Measurements from ENCODE around the gene TRAPPC12.
"Not testable (repeated sequence)": the region's sequence is repeated elsewhere in the genome, so short reads cannot be mapped to it uniquely, and the experiment has no call there.

TRAPPC12 gene

GRCh38 chr2:3433776-3434400 lies 54.4 kb downstream of the TRAPPC12 start:
- no peak for DNase-seq

GRCh38 chr2:3434654-3435053 lies 55.2 kb downstream of the TRAPPC12 start:
- DNase-seq, result no peak

GRCh38 chr2:3435445-3435844 lies 56.0 kb downstream of the TRAPPC12 start:
- DNase-seq, result no peak

GRCh38 chr2:3440477-3440876 lies 61.0 kb downstream of the TRAPPC12 start:
- no peak for DNase-seq

- DNase-seq, result no peak
Observed at GRCh38 chr2:3441465-3441864, 62.0 kb downstream of the TRAPPC12 start.

- no peak for DNase-seq
Observed at GRCh38 chr2:3442185-3442584, 62.7 kb downstream of the TRAPPC12 start.

- DNase-seq, result no peak
Observed at GRCh38 chr2:3443083-3443482, 63.6 kb downstream of the TRAPPC12 start.

- DNase-seq, result no peak
Observed at GRCh38 chr2:3443506-3444084, 64.1 kb downstream of the TRAPPC12 start.

GRCh38 chr2:3445891-3446290 lies 66.4 kb downstream of the TRAPPC12 start:
- no peak for DNase-seq

- no peak for DNase-seq
Observed at GRCh38 chr2:3446381-3446780, 66.9 kb downstream of the TRAPPC12 start.

- DNase-seq, result not testable (repeated sequence)
Observed at GRCh38 chr2:3447186-3447585, 67.7 kb downstream of the TRAPPC12 start.

GRCh38 chr2:3447789-3448317 lies 68.4 kb downstream of the TRAPPC12 start:
- no peak for DNase-seq

GRCh38 chr2:3448441-3448911 lies 69.0 kb downstream of the TRAPPC12 start:
- DNase-seq, result not testable (repeated sequence)

- DNase-seq, result no peak
Observed at GRCh38 chr2:3449086-3449485, 69.6 kb downstream of the TRAPPC12 start.

- no peak for DNase-seq
Observed at GRCh38 chr2:3449936-3450335, 70.4 kb downstream of the TRAPPC12 start.

- no peak for DNase-seq
Observed at GRCh38 chr2:3450385-3451010, 71.0 kb downstream of the TRAPPC12 start.

- no peak for DNase-seq
Observed at GRCh38 chr2:3451169-3451568, 71.7 kb downstream of the TRAPPC12 start.

- no peak for DNase-seq
Observed at GRCh38 chr2:3451926-3452671, 72.6 kb downstream of the TRAPPC12 start.

- no peak for DNase-seq
Observed at GRCh38 chr2:3453190-3453999, 73.9 kb downstream of the TRAPPC12 start.

- DNase-seq, result not testable (repeated sequence)
Observed at GRCh38 chr2:3454005-3454404, 74.5 kb downstream of the TRAPPC12 start.

GRCh38 chr2:3454802-3455201 lies 75.3 kb downstream of the TRAPPC12 start:
- no peak for DNase-seq

- no peak for DNase-seq
Observed at GRCh38 chr2:3456125-3456524, 76.6 kb downstream of the TRAPPC12 start.
